ENCODE measurements around the gene MPO.

MPO gene

DNA sequence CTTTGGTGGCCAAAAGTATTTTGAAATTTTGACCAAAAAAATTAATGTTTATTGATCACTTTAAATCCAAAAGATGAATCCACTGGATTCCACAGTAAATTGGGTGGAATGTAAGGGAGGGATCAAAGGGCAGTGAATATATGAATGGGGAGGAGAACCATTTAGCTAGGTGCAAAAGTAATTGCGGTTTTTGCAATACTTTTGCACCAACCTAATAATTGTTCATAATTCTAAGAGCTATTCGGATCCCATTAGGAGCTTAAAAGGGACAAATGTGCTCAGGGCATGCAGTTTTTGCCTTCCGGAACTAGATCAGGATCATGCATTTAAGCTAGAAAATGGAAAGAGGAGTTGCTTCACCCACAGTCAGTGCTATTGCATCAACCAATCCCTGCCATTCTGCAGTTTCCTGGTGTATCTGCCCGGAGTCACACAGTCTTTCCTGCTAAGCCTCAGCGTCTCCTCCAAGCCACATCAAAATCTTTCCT lies 42.5 kb downstream of the MPO start, which contains the start of gene LPO:
LPO (plus strand) TSS at position 438 of the 488 bp plus-strand sequence. CDS start 4,396 bp downstream, outside the sequence.
- DNase-seq, result no peak
- H3K4ac ChIP-seq (ENCODE audit: low read depth, low read length), result no peak within 1 kb of the TSS

DNA sequence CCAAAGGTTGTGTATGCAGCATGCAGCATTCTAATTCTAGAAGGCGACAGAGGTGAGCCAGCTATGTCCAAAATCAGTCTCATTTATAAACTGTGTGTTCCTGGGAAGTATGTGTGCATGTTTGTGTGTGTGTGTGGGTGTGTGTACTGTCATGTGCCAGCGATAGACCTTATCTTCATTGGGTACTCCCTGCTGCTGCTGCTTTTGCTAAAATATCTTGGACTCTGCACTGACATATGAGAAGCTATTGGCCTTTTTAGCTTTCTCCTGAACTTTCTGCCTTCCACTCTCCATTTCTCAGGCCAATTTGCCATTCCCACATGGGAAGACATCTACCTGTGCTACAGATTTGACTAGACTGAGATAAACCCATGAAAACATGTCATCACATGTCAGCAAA lies 44.3 kb downstream of the MPO start:
- Histone ChIP-seq H3K36me3 (ENCODE audit: control insufficient read depth, insufficient read depth, low read length) (no peaks in the 10 kb centered on the region), H4K8ac (ENCODE audit: low read depth, low read length) (no peak overlapping the region), H3K27ac (ENCODE audit: low read depth, low read length) (no peak overlapping the region), H2BK5ac (ENCODE audit: low read length) (no peak overlapping the region), H2BK120ac (ENCODE audit: low read depth, low read length) (no peak overlapping the region), H4K5ac (ENCODE audit: low read length) (no peak overlapping the region), H3K23ac (ENCODE audit: low read length) (no peak overlapping the region), H2AK5ac (ENCODE audit: low read length) (no peak overlapping the region), H3K79me2 (ENCODE audit: control insufficient read depth, insufficient read depth, low read length) (no peaks in the 10 kb centered on the region), H3K18ac (ENCODE audit: low read length) (no peak overlapping the region), H3K4me2 (ENCODE audit: low read length) (no peak overlapping the region), H2BK15ac (replicated peaks; ENCODE audit: low read depth) (no peak overlapping the region), H3K27me3 (ENCODE audit: insufficient read depth, low read length, poor library complexity) (no peaks in the 10 kb centered on the region), H3K4me1 (ENCODE audit: control insufficient read depth, low read depth, low read length) (no peaks in the 10 kb centered on the region), H3K4ac (ENCODE audit: low read depth, low read length) (no peak overlapping the region), H3K4me3 (ENCODE audit: low read length) (no peak overlapping the region), H3K9ac (ENCODE audit: low read length) (no peak overlapping the region), H3K56ac (ENCODE audit: low read length) (no peak overlapping the region), H3K79me1 (ENCODE audit: low read length) (no peaks in the 10 kb centered on the region)
- DNase-seq, result no peak
- WGBS (ENCODE audit: extremely low coverage, insufficient coverage, low lambda C conversion rate), result no CpG with 5 or more reads among the region's 2 CpGs

More for the DNA sequence above, 42.5 kb downstream of the MPO start, which contains the start of gene LPO:
- no peak within 1 kb of the TSS for H4K8ac ChIP-seq (ENCODE audit: low read depth, low read length)
- WGBS (ENCODE audit: extremely low coverage, insufficient coverage, low lambda C conversion rate), result no CpG with 5 or more reads among the region's 5 CpGs
- no peak within 1 kb of the TSS for H2BK5ac ChIP-seq (ENCODE audit: low read length)
- no peak within 1 kb of the TSS for H2BK120ac ChIP-seq (ENCODE audit: low read depth, low read length)
- H3K9ac ChIP-seq (ENCODE audit: low read length), result no peak within 1 kb of the TSS
- H3K79me1 ChIP-seq (ENCODE audit: low read length), result no peaks in the 10 kb centered on the region
- no peak within 1 kb of the TSS for H3K27ac ChIP-seq (ENCODE audit: low read depth, low read length)
- H2AK5ac ChIP-seq (ENCODE audit: low read length), result no peak within 1 kb of the TSS
- H3K4me2 ChIP-seq (ENCODE audit: low read length), result no peak within 1 kb of the TSS
- H3K4me1 ChIP-seq (ENCODE audit: control insufficient read depth, low read depth, low read length), result no peaks in the 10 kb centered on the region
- no peak within 1 kb of the TSS for H3K4me3 ChIP-seq (ENCODE audit: low read length)
- no peak within 1 kb of the TSS for H4K5ac ChIP-seq (ENCODE audit: low read length)
- no peaks in the 10 kb centered on the region for H3K79me2 ChIP-seq (ENCODE audit: control insufficient read depth, insufficient read depth, low read length)
- H3K36me3 ChIP-seq (ENCODE audit: control insufficient read depth, insufficient read depth, low read length), result no peaks in the 10 kb centered on the region
- H3K23ac ChIP-seq (ENCODE audit: low read length), result no peak within 1 kb of the TSS
- no peak within 1 kb of the TSS for H2BK15ac ChIP-seq (replicated peaks; ENCODE audit: low read depth)
- H3K27me3 ChIP-seq (ENCODE audit: insufficient read depth, low read length, poor library complexity), result no peaks in the 10 kb centered on the region
- H3K56ac ChIP-seq (ENCODE audit: low read length), result no peak within 1 kb of the TSS
- H3K18ac ChIP-seq (ENCODE audit: low read length), result no peak within 1 kb of the TSS

DNA sequence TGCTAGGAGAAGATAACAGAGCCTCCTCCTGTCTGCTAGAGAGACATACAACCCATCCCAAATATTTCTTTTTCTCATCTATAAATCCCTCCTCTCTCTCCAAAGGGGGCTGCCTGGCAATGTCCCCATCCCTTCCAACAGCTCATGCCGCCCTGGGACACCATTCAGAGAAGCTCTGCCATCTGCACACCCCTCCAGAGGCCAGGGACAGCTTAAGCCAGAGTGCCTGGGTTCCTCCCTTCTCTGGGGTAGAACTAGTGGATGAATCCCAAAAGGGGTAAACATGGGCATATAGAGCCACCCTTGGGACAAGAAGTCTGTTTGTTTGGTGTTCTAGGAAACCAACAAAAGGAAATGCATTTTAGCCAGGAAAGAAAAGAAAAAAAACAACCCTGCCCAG lies 44.9 kb downstream of the MPO start:
- Histone ChIP-seq H2BK120ac (ENCODE audit: low read depth, low read length) (no peak overlapping the region), H4K8ac (ENCODE audit: low read depth, low read length) (no peak overlapping the region), H3K4me1 (ENCODE audit: control insufficient read depth, low read depth, low read length) (no peaks in the 10 kb centered on the region), H4K5ac (ENCODE audit: low read length) (no peak overlapping the region), H3K4ac (ENCODE audit: low read depth, low read length) (no peak overlapping the region), H2BK5ac (ENCODE audit: low read length) (no peak overlapping the region), H3K56ac (ENCODE audit: low read length) (no peak overlapping the region), H2BK15ac (replicated peaks; ENCODE audit: low read depth) (no peak overlapping the region), H3K79me1 (ENCODE audit: low read length) (no peaks in the 10 kb centered on the region), H3K23ac (ENCODE audit: low read length) (no peak overlapping the region), H3K27ac (ENCODE audit: low read depth, low read length) (no peak overlapping the region), H3K79me2 (ENCODE audit: control insufficient read depth, insufficient read depth, low read length) (no peaks in the 10 kb centered on the region), H3K4me2 (ENCODE audit: low read length) (no peak overlapping the region), H3K27me3 (ENCODE audit: insufficient read depth, low read length, poor library complexity) (no peaks in the 10 kb centered on the region), H3K9ac (ENCODE audit: low read length) (no peak overlapping the region), H3K36me3 (ENCODE audit: control insufficient read depth, insufficient read depth, low read length) (no peaks in the 10 kb centered on the region), H3K18ac (ENCODE audit: low read length) (no peak overlapping the region), H3K4me3 (ENCODE audit: low read length) (no peak overlapping the region), H2AK5ac (ENCODE audit: low read length) (no peak overlapping the region)
- WGBS (ENCODE audit: extremely low coverage, insufficient coverage, low lambda C conversion rate), result no CpG with 5 or more reads among the region's 1 CpG
- DNase-seq, result no peak

DNA sequence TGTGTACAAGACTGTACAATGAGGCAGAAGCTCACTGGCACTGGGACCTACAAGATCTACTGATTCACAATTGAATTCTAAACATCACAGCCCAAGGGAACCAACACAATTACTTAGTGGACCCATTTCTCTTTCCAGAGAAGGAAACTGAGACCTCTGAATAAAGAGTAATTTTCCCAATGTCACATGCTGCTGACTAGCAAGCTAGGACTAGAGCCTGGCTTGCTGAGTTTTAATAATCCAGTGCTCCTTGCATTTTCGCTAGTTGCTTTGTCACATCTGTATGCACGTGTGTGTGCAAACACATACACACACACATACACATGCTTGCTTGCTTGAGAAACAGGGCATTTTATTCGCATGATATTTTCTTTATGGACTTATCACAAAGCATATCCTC lies 46.2 kb downstream of the MPO start:
- no peaks in the 10 kb centered on the region for H3K36me3 ChIP-seq (ENCODE audit: control insufficient read depth, insufficient read depth, low read length)
- H2BK120ac ChIP-seq (ENCODE audit: low read depth, low read length), result no peak overlapping the region
- no peaks in the 10 kb centered on the region for H3K79me2 ChIP-seq (ENCODE audit: control insufficient read depth, insufficient read depth, low read length)
- H3K9ac ChIP-seq (ENCODE audit: low read length), result no peak overlapping the region
- H2AK5ac ChIP-seq (ENCODE audit: low read length), result no peak overlapping the region
- WGBS (ENCODE audit: extremely low coverage, insufficient coverage, low lambda C conversion rate), result no CpG with 5 or more reads among the region's 3 CpGs
- no peaks in the 10 kb centered on the region for H3K27me3 ChIP-seq (ENCODE audit: insufficient read depth, low read length, poor library complexity)
- no peaks in the 10 kb centered on the region for H3K79me1 ChIP-seq (ENCODE audit: low read length)
- H3K27ac ChIP-seq (ENCODE audit: low read depth, low read length), result no peak overlapping the region
- no peak overlapping the region for H3K23ac ChIP-seq (ENCODE audit: low read length)
- no peak overlapping the region for H3K4me2 ChIP-seq (ENCODE audit: low read length)
- H3K56ac ChIP-seq (ENCODE audit: low read length), result no peak overlapping the region
- H2BK15ac ChIP-seq (replicated peaks; ENCODE audit: low read depth), result no peak overlapping the region
- H4K8ac ChIP-seq (ENCODE audit: low read depth, low read length), result no peak overlapping the region
- H3K4ac ChIP-seq (ENCODE audit: low read depth, low read length), result no peak overlapping the region
- no peak overlapping the region for H3K4me3 ChIP-seq (ENCODE audit: low read length)
- H3K18ac ChIP-seq (ENCODE audit: low read length), result no peak overlapping the region
- DNase-seq, result no peak
- H4K5ac ChIP-seq (ENCODE audit: low read length), result no peak overlapping the region
- no peak overlapping the region for H2BK5ac ChIP-seq (ENCODE audit: low read length)
- no peaks in the 10 kb centered on the region for H3K4me1 ChIP-seq (ENCODE audit: control insufficient read depth, low read depth, low read length)

DNA sequence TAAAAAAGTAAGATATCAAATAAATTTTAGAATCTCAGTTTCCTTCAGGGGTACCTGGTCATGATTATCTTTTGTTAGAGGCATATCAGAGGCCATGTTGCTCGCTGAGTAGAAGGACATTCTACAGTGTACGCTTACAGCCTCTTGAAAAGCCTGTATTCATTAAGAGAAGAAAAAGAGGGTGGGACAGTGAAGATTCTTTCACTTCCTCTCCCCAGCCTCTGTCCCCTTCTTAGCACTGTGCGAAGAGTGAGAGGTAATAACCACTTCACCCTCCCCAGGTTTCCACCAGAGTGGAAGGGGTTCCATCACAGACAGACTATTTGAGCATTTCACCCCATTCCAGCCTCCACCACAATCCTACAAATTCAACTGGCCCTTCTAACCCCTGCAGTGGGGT lies 47.2 kb downstream of the MPO start:
- no peak overlapping the region for H4K8ac ChIP-seq (ENCODE audit: low read depth, low read length)
- H3K79me2 ChIP-seq (ENCODE audit: control insufficient read depth, insufficient read depth, low read length), result no peaks in the 10 kb centered on the region
- no peak overlapping the region for H2BK120ac ChIP-seq (ENCODE audit: low read depth, low read length)
- no peaks in the 10 kb centered on the region for H3K4me1 ChIP-seq (ENCODE audit: control insufficient read depth, low read depth, low read length)
- no peak overlapping the region for H2BK15ac ChIP-seq (replicated peaks; ENCODE audit: low read depth)
- H3K79me1 ChIP-seq (ENCODE audit: low read length), result no peaks in the 10 kb centered on the region
- H3K56ac ChIP-seq (ENCODE audit: low read length), result no peak overlapping the region
- no peak overlapping the region for H2AK5ac ChIP-seq (ENCODE audit: low read length)
- no peaks in the 10 kb centered on the region for H3K36me3 ChIP-seq (ENCODE audit: control insufficient read depth, insufficient read depth, low read length)
- no peak overlapping the region for H3K4me2 ChIP-seq (ENCODE audit: low read length)
- no peak overlapping the region for H3K4me3 ChIP-seq (ENCODE audit: low read length)
- no peaks in the 10 kb centered on the region for H3K27me3 ChIP-seq (ENCODE audit: insufficient read depth, low read length, poor library complexity)
- H3K18ac ChIP-seq (ENCODE audit: low read length), result no peak overlapping the region
- no CpG with 5 or more reads among the region's 3 CpGs for WGBS (ENCODE audit: extremely low coverage, insufficient coverage, low lambda C conversion rate)
- H3K27ac ChIP-seq (ENCODE audit: low read depth, low read length), result no peak overlapping the region
- H2BK5ac ChIP-seq (ENCODE audit: low read length), result no peak overlapping the region
- no peak overlapping the region for H3K9ac ChIP-seq (ENCODE audit: low read length)
- H3K4ac ChIP-seq (ENCODE audit: low read depth, low read length), result no peak overlapping the region
- no peak overlapping the region for H4K5ac ChIP-seq (ENCODE audit: low read length)
- no peak for DNase-seq
- H3K23ac ChIP-seq (ENCODE audit: low read length), result no peak overlapping the region

DNA sequence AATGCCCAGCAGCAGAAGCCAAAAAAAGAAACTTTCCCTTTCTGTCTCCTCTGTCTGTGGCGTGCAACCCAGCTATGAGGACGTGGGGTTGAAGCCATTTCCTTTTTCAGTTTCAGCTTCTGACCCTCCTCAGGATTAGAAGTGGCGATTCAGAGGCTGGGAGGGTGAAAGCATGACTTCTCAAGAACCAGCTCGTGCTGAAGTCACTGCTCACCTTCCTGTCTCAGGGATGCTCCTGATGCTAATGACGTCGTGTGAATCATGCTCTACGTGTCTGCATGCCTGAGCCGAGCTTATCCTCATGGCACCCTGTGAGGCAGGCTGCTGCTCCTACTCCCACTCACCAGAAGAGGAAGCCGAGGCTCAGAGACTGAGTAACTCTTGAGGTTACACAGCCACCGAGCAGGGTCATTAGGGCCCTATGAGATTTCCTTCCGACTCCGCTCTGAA lies 48.0 kb downstream of the MPO start:
- Histone ChIP-seq H3K79me1 (ENCODE audit: low read length) (no peaks in the 10 kb centered on the region), H3K23ac (ENCODE audit: low read length) (no peak overlapping the region), H4K8ac (ENCODE audit: low read depth, low read length) (no peak overlapping the region), H3K4me1 (ENCODE audit: control insufficient read depth, low read depth, low read length) (no peaks in the 10 kb centered on the region), H2BK15ac (replicated peaks; ENCODE audit: low read depth) (no peak overlapping the region), H3K18ac (ENCODE audit: low read length) (no peak overlapping the region), H3K79me2 (ENCODE audit: control insufficient read depth, insufficient read depth, low read length) (no peaks in the 10 kb centered on the region), H3K4ac (ENCODE audit: low read depth, low read length) (no peak overlapping the region), H4K5ac (ENCODE audit: low read length) (no peak overlapping the region), H2BK5ac (ENCODE audit: low read length) (no peak overlapping the region), H3K36me3 (ENCODE audit: control insufficient read depth, insufficient read depth, low read length) (no peaks in the 10 kb centered on the region), H3K27me3 (ENCODE audit: insufficient read depth, low read length, poor library complexity) (no peaks in the 10 kb centered on the region), H3K27ac (ENCODE audit: low read depth, low read length) (no peak overlapping the region), H2BK120ac (ENCODE audit: low read depth, low read length) (no peak overlapping the region), H3K4me3 (ENCODE audit: low read length) (no peak overlapping the region), H3K9ac (ENCODE audit: low read length) (no peak overlapping the region), H2AK5ac (ENCODE audit: low read length) (no peak overlapping the region), H3K56ac (ENCODE audit: low read length) (no peak overlapping the region), H3K4me2 (ENCODE audit: low read length) (no peak overlapping the region)
- no CpG with 5 or more reads among the region's 12 CpGs for WGBS (ENCODE audit: extremely low coverage, insufficient coverage, low lambda C conversion rate)
- DNase-seq, result peak; percentile 90
